Measurements from ENCODE around the gene SF1. TPM values are rescaled to one million over a fixed set of nuclear protein-coding genes. Genes with fewer than 3 reads are reported as not detected.

The SF1 gene
- total RNA-seq, 1 experiment from 2014 or later = 472 TPM

DNA sequence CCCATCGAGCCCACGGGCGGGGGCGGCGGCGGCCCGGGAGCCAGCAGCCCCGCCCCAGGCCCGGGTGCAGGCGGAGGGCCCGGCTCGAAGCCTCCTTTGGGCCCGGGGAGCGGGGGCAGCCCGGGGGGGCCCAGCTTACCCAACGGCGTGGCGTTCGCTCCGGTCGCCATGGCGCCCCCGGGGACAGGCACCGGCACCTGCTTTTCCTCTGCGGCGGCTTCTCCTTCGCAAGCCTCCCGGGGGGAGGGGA, 194 bp downstream of the SF1 start:
- H3K27ac ChIP-seq (ENCODE audit: low read depth, low read length, poor library complexity, severe bottlenecking) = peak overlapping the region; percentile 99
- peak overlapping the region; percentile 80 for H3K4me3 ChIP-seq (ENCODE audit: low read depth, low read length, poor library complexity, severe bottlenecking)
- intact Hi-C loops (cut with micrococcal nuclease; ENCODE audit: unreplicated experiment) = loop anchor here (2.0 to 5.0 kb wide), 2 partner anchors 67 to 1079 kb away; partner anchors contain the start of genes CDC42BPG and CFL1
- no peaks in the 10 kb centered on the region for H3K9me3 ChIP-seq (ENCODE audit: low read depth, low read length, poor library complexity, severe bottlenecking)
- ChIA-PET POLR2A (ENCODE audit: low non-redundant PET) (interaction anchor here (0.8 to 0.9 kb wide), 2 partner anchors 10 to 90 kb away, joined by 4 read pairs; no protein-coding TSS in a partner anchor), CTCF (interaction anchor here (0.5 to 1.0 kb wide), 4 partner anchors 10 to 110 kb away, joined by 3 to 6 read pairs (median 3); no protein-coding TSS in a partner anchor)
- peaks cover 25% of the 10 kb centered on the region for H3K4me1 ChIP-seq (ENCODE audit: insufficient read depth, low read length, poor library complexity, severe bottlenecking)
- peaks cover 44% of the 10 kb centered on the region for H3K36me3 ChIP-seq (ENCODE audit: insufficient read depth, low read length, poor library complexity, severe bottlenecking)
- TF ChIP-seq EZH2 (IDR thresholded peaks at IDR 0.05; ENCODE audit: borderline replicate concordance, low read depth, low read length, poor library complexity, severe bottlenecking) = no peak
- TF ChIP-seq, protein P1, sequence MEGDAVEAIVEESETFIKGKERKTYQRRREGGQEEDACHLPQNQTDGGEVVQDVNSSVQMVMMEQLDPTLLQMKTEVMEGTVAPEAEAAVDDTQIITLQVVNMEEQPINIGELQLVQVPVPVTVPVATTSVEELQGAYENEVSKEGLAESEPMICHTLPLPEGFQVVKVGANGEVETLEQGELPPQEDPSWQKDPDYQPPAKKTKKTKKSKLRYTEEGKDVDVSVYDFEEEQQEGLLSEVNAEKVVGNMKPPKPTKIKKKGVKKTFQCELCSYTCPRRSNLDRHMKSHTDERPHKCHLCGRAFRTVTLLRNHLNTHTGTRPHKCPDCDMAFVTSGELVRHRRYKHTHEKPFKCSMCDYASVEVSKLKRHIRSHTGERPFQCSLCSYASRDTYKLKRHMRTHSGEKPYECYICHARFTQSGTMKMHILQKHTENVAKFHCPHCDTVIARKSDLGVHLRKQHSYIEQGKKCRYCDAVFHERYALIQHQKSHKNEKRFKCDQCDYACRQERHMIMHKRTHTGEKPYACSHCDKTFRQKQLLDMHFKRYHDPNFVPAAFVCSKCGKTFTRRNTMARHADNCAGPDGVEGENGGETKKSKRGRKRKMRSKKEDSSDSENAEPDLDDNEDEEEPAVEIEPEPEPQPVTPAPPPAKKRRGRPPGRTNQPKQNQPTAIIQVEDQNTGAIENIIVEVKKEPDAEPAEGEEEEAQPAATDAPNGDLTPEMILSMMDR (conservative IDR thresholded peaks at IDR 0.05; ENCODE audit: low read depth, low read length) = no peak
- DNase-seq (ENCODE audit: low spot score) = no peak
- no peaks in the 10 kb centered on the region for H3K27me3 ChIP-seq (replicated peaks; ENCODE audit: insufficient read depth, low read depth, low read length, poor library complexity)
- BruUV-seq (replicated peaks) = no TSS peak

DNA sequence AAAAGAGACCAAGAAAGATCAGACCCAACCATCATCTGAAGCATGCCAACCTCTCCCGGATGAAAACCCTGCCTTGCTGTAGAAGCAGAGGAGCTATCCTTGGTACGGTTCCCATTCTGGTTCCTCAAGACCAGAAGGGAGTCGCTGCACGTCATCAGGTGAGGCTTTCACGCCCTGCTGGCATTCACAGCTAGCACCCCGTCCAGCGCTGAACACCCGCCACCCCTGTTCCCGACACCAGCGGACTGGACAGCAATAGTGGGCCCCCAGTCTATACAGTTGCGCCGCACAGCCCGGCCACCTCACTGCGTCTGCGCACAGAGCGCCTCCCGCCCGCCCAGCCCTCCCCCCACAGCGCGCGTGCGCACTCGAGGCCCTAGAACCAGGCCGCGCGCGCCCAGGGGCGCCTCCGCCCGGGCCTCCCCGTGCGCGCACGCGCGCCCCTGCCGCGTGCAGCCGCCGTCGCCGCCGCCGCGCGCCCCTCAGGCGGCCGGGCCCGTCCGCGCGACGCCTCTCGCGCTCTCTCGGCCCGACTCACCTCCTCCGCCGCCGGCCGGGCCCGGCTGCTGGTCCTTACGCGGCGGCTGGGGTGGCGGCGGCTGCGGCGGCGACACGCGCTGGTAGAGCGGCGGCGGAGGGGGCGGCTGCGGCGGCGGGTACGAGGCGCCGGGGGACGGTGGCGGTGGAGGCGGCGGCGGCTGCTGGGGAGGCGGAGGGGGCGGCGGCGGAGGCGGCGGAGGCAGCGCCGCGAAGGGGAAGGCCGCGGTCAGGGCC, 706 bp downstream of the SF1 start:
- peak; percentile 94 for DNase-seq (ENCODE audit: low spot score)
- CTCF ChIA-PET = interaction anchor here (0.5 to 0.6 kb wide), 2 partner anchors 117 to 135 kb away, joined by 4 to 10 read pairs; no protein-coding TSS in a partner anchor
- BruUV-seq (replicated peaks) = no TSS peak
- H3K36me3 ChIP-seq (ENCODE audit: insufficient read depth, low read length, poor library complexity, severe bottlenecking) = peaks cover 49% of the 10 kb centered on the region
- peaks cover 30% of the 10 kb centered on the region for H3K4me1 ChIP-seq (ENCODE audit: insufficient read depth, low read length, poor library complexity, severe bottlenecking)
- peak overlapping the region; percentile 99 for H3K27ac ChIP-seq (ENCODE audit: low read depth, low read length, poor library complexity, severe bottlenecking)
- peak overlapping the region; percentile 80 for H3K4me3 ChIP-seq (ENCODE audit: low read depth, low read length, poor library complexity, severe bottlenecking)
- no peaks in the 10 kb centered on the region for H3K27me3 ChIP-seq (replicated peaks; ENCODE audit: insufficient read depth, low read depth, low read length, poor library complexity)
- H3K9me3 ChIP-seq (ENCODE audit: low read depth, low read length, poor library complexity, severe bottlenecking) = no peaks in the 10 kb centered on the region
- POLR2A ChIA-PET (ENCODE audit: low non-redundant PET) = no interaction called here
- no peak for TF ChIP-seq EZH2 (IDR thresholded peaks at IDR 0.05; ENCODE audit: borderline replicate concordance, low read depth, low read length, poor library complexity, severe bottlenecking)
- TF ChIP-seq, protein P1 (conservative IDR thresholded peaks at IDR 0.05; ENCODE audit: low read depth, low read length) = no peak
- intact Hi-C loops (cut with micrococcal nuclease; ENCODE audit: unreplicated experiment) = loop anchor here (2.0 to 5.0 kb wide), 2 partner anchors 67 to 1080 kb away; partner anchors contain the start of genes CDC42BPG and CFL1

DNA sequence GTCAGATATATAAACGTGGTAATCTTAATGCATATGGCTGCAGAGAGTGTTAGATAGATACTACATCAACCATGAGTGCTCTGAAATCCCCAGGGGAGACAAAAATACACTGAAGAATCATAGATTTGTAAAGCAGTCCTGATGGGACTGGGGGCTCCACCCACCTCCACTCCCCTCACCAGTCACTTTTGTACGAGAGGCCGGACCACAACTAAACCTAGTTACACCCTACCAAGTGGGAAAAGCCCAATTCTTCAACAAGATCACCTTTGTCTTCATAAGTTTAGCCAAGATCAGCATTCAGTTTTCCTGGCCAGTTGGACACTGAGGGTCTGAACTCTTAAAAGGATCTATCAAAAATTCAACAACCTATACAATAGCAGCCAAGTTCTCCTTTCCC, 1.5 kb downstream of the SF1 start:
- H3K4me1 ChIP-seq (ENCODE audit: insufficient read depth, low read length, poor library complexity, severe bottlenecking) = peaks cover 35% of the 10 kb centered on the region
- intact Hi-C loops (cut with micrococcal nuclease; ENCODE audit: unreplicated experiment) = loop anchor here (5.0 kb wide), 1 partner anchor 1080 kb away; the partner anchor contains the start of gene CFL1
- BruUV-seq (replicated peaks) = TSS peak; percentile 31
- ChIA-PET POLR2A (ENCODE audit: low non-redundant PET) (no interaction called here), CTCF (interaction anchor here (0.5 to 0.6 kb wide), 2 partner anchors 116 to 134 kb away, joined by 4 to 10 read pairs; no protein-coding TSS in a partner anchor)
- TF ChIP-seq, protein P1 (conservative IDR thresholded peaks at IDR 0.05; ENCODE audit: low read depth, low read length) = no peak
- TF ChIP-seq EZH2 (IDR thresholded peaks at IDR 0.05; ENCODE audit: borderline replicate concordance, low read depth, low read length, poor library complexity, severe bottlenecking) = no peak
- H3K9me3 ChIP-seq (ENCODE audit: low read depth, low read length, poor library complexity, severe bottlenecking) = no peaks in the 10 kb centered on the region
- H3K27ac ChIP-seq (ENCODE audit: low read depth, low read length, poor library complexity, severe bottlenecking) = peak overlapping the region; percentile 21
- H3K4me3 ChIP-seq (ENCODE audit: low read depth, low read length, poor library complexity, severe bottlenecking) = peak overlapping the region; percentile 80
- H3K36me3 ChIP-seq (ENCODE audit: insufficient read depth, low read length, poor library complexity, severe bottlenecking) = peaks cover 57% of the 10 kb centered on the region
- DNase-seq (ENCODE audit: low spot score) = no peak
- H3K27me3 ChIP-seq (replicated peaks; ENCODE audit: insufficient read depth, low read depth, low read length, poor library complexity) = no peaks in the 10 kb centered on the region
